ENCODE results near the gene OSER1. TPM values are rescaled to one million over a fixed set of nuclear protein-coding genes. Genes with fewer than 3 reads are reported as not detected.
A peak's percentile ranks its signal among the peaks of the same experiment; 100 is the strongest.

OSER1 gene
- total RNA-seq, 2 donors from 2014 or later = 23.3 to 31.9 TPM

GRCh38 chr20:44231713-44232468, 21.3 kb upstream of the OSER1 start:
- intact Hi-C loops (cut with DNase I) = no loop called here

GRCh38 chr20:44231193-44231592, 20.6 kb upstream of the OSER1 start:
- no peak overlapping the region for H3K27ac ChIP-seq
- no peak for DNase-seq
- no peaks in the 10 kb centered on the region for H3K9me3 ChIP-seq
- no peak overlapping the region for H3K9ac ChIP-seq (ENCODE audit: low read depth in 2 of 2, low read length in 2 of 2)
- intact Hi-C loops (cut with DNase I) = no loop called here
- no peaks in the 10 kb centered on the region for H3K4me1 ChIP-seq
- no peaks in the 10 kb centered on the region for H3K27me3 ChIP-seq
- no peaks in the 10 kb centered on the region for H3K36me3 ChIP-seq
- no peak overlapping the region for H3K4me3 ChIP-seq
- TF ChIP-seq CTCF (IDR thresholded peaks at IDR 0.05) = no peak

More at GRCh38 chr20:44231713-44232468, 21.3 kb upstream of the OSER1 start:
- Histone ChIP-seq H3K36me3 (no peaks in the 10 kb centered on the region), H3K27me3 (no peaks in the 10 kb centered on the region), H3K4me3 (no peak overlapping the region), H3K27ac (no peak overlapping the region), H3K9ac (ENCODE audit: low read depth in 2 of 2, low read length in 2 of 2) (no peak overlapping the region), H3K4me1 (no peaks in the 10 kb centered on the region), H3K9me3 (no peaks in the 10 kb centered on the region)
- no peak for DNase-seq
- no peak for TF ChIP-seq CTCF (IDR thresholded peaks at IDR 0.05)

GRCh38 chr20:44228465-44229258, 18.1 kb upstream of the OSER1 start:
- intact Hi-C loops (cut with DNase I) = no loop called here
- no peak for TF ChIP-seq CTCF (IDR thresholded peaks at IDR 0.05)
- H3K4me3 ChIP-seq = no peak overlapping the region
- H3K4me1 ChIP-seq = no peaks in the 10 kb centered on the region
- H3K27ac ChIP-seq = no peak overlapping the region
- H3K36me3 ChIP-seq = no peaks in the 10 kb centered on the region
- no peak for DNase-seq
- H3K9me3 ChIP-seq = no peaks in the 10 kb centered on the region
- no peak overlapping the region for H3K9ac ChIP-seq (ENCODE audit: low read depth in 2 of 2, low read length in 2 of 2)
- H3K27me3 ChIP-seq = no peaks in the 10 kb centered on the region

GRCh38 chr20:44224637-44225036, 14.1 kb upstream of the OSER1 start:
- no peaks in the 10 kb centered on the region for H3K9me3 ChIP-seq
- H3K36me3 ChIP-seq = no peaks in the 10 kb centered on the region
- no peak for DNase-seq
- H3K27ac ChIP-seq = no peak overlapping the region
- no peak overlapping the region for H3K9ac ChIP-seq (ENCODE audit: low read depth in 2 of 2, low read length in 2 of 2)
- TF ChIP-seq CTCF (IDR thresholded peaks at IDR 0.05) = no peak
- no peaks in the 10 kb centered on the region for H3K27me3 ChIP-seq
- H3K4me1 ChIP-seq = no peaks in the 10 kb centered on the region
- intact Hi-C loops (cut with DNase I) = no loop called here
- no peak overlapping the region for H3K4me3 ChIP-seq

- intact Hi-C loops (cut with DNase I) = no loop called here
- peak; percentile 73 for DNase-seq
- H3K27ac ChIP-seq = no peak overlapping the region
- H3K27me3 ChIP-seq = no peaks in the 10 kb centered on the region
- no peaks in the 10 kb centered on the region for H3K36me3 ChIP-seq
- no peaks in the 10 kb centered on the region for H3K4me1 ChIP-seq
- no peak overlapping the region for H3K4me3 ChIP-seq
- no peaks in the 10 kb centered on the region for H3K9me3 ChIP-seq
- TF ChIP-seq CTCF (IDR thresholded peaks at IDR 0.05) = no peak
- H3K9ac ChIP-seq (ENCODE audit: low read depth in 2 of 2, low read length in 2 of 2) = no peak overlapping the region
These were observed 13.2 kb upstream of the OSER1 start for GRCh38 chr20:44223721-44224120.
